HG02981 (cell line): ENCODE measurements around the gene DERA.
A peak's percentile ranks its signal among the peaks of the same experiment; 100 is the strongest.
"Not testable (repeated sequence)": the region's sequence is repeated elsewhere in the genome, so short reads cannot be mapped to it uniquely, and the experiment has no call there.

Experiments used
- ATAC-seq: cut with Tn5 transposase; IDR thresholded peaks from one replicate; pipeline ENCODE4 v1.9.1; 2021; ENCODE audit warnings: mild to moderate bottlenecking, moderate library complexity; ENCODE audit not compliant: unreplicated experiment

Gene DERA

DNA sequence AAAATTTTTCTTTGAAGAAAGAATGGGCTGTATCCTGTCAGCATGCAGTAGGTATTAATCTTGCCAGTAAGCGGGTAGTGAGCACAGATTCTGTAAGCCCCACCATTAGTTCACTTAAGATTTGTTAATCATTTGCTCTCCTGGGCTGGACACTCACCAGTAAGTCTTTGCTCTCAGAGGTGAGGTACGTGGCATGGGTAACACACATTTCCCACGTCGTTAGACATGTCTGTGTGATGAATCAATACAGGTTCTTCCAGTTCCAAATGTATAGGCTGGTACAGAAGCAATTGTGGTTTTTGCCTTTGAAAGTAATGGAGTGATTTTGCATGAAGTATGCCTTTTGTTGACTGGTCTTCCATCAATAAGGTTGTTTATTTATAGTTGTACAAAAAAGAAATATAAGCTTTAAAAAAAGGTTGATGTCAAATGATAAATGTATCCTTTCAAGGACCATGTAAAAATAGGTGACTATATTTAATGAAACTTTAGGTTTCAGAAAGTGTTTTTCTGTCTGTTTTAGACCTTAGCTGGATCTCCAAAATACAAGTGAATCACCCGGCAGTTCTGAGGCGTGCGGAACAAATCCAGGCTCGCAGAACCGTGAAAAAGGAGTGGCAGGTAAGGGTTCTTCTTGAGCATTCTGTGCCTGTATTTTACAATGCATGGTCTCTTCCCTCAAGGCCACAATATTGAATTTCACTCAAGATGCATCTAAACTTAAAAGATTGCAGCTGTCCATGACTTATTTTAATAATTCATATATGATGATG is 45.5 kb downstream of the DERA start:
- ATAC-seq: no peak

DNA sequence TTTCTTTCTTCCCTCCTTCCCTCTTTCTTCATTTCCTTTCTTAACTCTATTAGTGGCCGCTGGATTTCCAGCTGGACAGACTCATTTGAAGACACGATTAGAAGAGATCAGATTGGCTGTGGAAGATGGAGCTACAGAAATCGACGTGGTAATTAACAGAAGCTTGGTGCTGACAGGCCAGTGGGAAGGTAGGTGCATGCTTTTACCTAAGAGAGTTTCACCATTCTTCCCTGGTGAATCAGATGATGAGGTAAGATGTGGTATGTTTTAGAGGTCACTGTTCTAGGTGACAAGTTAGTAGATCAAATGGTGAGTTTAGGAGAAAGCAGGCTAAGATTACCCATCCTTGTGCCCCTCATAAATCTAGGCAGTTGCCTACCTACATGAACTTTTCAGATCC is 51.6 kb downstream of the DERA start:
- no peak for ATAC-seq

DNA sequence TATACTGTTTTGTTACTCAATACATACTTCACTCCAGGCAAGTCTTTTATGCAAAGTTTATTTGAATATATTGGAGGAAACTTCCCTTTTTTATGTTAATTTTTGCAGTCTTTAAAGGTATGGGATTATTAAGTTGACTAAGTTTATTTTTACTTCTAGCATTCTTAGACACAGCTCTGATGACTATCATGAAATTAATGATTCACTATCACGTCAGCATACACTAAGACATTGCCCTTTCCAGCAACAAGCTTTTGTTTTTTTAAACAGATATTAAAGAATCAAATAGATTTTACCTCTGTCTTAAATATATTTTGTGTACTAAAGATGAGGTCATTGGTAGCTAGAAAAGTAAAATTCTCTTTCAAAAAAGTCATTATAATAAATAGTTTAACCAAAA is 52.1 kb downstream of the DERA start:
- no peak for ATAC-seq

DNA sequence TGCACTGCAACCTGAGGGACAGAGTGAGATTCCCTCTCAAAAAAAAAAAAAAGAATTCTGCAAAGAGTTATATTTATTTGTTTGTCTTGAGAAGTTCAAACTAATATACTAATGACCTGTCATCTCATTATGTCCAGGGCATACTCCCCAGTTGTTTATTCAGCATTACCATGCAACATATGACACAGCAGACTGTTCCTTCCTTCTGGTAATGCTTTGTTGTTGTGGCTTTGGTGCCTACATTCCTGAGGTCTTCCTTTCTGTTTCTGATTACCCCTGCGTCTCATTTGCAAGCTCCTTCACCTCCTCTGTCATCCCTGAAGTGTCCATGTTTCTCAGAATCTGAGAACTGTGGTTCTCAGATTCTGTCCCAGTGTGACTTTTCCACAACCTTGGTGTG is 55.3 kb downstream of the DERA start:
- ATAC-seq: no peak

DNA sequence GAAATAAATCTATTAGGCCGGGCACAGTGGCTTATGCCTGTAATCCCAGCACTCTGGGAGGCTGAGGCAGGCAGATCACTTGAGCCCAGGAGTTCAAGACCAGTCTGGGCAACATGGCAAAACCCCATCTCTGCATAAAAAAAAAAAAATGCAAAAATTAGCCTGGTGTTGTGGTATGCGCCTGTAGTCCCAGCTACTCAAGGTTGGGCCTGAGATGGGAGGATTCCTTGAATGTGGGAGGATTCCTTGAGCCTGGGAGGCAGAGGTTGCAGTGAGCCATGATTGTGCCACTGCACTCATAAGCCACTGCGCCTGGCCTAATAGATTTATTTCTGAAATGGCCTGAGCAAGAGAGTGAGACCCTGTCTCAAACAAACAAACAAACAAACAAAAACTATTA is 55.9 kb downstream of the DERA start:
- ATAC-seq: not testable (repeated sequence)

DNA sequence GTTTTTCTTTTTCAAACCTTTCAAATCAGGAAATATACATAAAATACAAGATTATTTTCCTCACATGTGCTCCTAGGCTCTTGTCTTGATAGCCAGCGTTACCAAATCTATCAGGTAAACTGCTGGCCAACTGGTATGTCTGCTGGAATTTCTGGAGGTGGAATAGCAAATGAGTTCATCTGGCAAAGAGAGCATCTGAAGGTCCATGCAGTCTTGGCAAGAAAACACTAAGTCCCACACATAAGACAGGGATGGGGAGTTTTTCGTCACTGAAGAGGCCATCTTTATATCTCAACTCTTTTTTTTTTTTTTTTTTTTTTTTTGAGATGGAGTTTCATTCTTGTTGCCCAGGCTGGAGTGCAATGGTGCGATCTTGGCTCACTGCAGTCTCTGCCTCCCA is 60.1 kb downstream of the DERA start:
- ATAC-seq: no peak

DNA sequence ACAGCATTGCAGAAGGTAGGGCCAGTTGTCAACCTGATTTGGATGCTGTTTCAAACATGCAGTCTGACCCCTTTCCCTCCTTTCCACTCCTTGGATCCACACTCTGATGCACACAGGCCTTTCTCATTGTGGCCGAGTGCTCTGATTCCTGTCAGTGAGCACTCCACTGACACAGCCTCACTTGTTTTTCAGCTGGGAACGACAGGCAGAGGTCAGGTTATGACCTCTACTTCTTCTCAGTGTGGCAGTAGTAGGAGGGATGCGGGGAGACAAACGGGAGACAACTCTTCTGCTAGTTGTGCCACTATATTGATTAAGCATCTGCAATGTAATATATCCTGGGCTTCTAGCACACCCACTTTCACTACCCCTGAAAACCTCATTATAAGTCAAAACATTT is 61.8 kb downstream of the DERA start:
- no peak for ATAC-seq

DNA sequence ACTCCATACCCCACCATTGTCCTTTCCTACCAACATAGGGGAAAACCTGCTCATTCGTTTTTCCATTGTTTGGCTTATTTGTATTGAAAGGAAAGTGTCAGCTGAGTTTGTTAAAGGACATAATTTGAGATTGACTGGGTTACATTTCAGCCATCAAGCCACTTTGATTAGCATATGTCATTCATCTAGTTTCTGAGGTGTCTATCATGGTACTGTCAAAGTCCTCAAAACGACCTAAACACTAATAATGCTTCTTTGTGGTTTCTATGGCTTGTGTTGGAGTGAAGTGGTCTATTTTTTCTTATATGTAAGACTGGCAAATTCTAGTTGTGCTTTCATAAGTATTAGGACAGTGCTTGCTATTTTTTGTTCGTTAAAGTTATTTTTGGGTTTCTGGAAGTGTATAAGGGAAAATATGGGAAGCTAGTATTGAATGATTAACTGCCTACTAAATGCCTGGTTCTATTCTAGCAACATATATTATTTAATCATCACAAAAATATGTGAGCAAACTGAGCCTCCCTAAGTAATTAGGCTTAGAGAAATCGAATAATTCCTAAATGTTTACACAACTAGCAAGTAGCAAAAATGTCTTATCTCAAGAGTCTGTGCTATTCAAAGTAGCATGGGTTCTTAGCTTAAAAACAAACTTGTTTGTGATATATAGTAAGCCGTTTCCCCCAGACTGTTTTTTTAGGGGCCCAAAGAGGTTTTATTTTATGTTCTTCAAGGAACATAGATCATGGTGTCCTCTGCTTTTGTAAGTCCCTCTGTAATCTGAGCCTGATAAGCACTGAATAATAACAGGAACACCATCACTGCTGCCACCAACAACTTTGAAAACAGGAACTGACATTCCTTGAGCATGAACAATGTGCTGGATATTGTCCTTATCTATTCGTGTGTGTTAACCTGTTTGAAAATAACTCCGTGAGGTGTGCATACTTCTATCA is 67.1 kb downstream of the DERA start:
- peak; percentile 51 for ATAC-seq

DNA sequence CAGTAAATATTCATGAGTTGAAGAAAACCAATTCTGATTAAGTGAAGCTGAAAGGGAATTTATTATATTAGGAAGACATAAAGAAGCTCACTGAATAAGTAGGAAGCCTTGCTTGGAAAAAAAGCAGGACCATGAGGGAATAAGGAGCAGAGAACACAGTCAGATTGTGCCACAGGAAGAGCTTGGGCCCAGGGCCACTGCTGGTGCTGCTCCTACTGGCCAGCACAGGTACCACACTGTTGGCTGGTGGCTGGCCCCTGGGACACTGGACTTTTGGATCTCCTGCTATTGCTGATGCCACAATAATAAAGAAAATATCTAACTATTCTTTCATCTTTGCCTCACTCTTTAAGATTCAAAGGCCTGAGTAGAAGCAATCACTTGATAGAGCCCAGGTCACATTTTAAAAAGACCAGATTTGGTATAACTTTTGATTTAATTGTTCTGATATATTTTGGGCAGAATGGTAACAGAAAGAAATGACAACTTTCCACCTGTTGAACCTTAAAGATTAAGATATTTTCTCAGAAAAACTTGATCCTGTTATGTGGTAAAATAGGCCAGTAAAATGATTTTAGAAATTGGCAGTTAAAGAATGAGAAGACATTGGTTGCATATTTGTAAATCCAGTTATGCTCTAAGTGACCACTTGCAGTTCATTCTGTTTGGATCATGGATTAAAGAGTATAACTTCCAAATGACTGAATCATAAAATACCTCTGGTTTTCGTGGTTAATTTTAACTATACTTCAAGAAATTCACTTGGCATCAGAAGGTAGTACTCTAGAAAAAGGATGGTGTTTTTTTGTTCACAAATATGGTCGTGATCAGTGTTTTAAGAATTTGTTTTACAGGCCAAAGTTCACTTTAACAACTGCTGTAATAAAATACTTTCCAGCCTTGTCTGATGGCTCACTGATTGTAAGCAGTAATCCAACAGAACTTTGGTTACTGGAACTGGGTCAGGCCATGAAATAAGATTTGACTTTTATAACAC is 68.3 kb downstream of the DERA start:
- peak; percentile 73 for ATAC-seq

DNA sequence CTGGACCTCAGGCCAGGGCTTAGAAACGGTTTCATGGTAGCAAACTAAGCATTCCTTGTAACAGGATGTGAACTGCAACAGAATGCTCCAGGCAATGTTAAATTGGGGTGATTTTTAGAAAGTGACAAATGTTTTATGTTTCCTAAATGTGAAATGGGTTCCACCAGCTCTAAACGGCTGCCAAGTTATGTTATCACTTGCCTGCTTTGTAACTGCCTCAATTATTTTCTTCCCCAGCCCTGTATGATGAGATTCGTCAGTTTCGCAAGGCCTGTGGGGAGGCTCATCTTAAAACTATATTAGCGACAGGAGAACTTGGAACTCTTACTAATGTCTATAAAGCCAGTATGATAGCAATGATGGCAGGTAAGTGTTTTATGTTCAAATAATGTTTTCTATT is 70.9 kb downstream of the DERA start:
- no peak for ATAC-seq

DNA sequence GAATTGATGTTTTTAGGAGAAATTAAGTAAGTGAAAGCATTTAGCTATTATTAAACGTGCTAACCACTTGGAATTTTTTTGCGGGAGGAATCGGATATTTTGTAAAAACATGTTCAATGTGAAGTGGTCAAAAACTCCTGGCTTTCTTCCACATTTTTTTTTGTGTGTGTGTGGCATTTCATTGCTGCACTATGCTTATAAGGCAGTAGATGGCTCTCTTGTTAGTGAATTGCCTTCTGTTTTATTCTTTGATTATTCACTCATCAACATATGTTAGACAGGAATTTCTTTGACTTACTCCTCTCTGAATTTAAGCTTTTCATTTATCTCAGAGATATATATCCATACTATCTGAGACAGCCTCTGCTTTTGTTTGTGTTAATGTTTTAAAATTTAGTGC is 71.3 kb downstream of the DERA start:
- no peak for ATAC-seq

DNA sequence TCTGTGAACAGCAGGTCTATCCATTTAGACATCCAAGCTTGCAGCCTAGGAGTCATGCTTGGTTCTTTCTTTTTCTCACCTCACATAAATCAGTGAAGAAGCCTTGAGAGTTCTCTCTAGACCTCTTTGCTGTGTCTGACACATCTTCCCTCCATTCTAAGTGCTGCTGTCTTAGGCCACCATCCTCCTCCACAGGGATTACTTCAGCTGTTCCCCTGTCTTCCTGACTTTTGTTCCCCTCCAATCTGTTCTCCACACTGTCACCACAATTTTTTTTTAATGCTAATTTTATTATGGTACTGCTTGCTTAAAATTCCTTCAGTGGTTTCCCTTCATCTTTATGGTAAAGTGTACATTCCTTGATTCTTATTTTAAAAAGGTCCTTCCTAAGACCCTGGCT is 71.8 kb downstream of the DERA start:
- ATAC-seq: no peak

DNA sequence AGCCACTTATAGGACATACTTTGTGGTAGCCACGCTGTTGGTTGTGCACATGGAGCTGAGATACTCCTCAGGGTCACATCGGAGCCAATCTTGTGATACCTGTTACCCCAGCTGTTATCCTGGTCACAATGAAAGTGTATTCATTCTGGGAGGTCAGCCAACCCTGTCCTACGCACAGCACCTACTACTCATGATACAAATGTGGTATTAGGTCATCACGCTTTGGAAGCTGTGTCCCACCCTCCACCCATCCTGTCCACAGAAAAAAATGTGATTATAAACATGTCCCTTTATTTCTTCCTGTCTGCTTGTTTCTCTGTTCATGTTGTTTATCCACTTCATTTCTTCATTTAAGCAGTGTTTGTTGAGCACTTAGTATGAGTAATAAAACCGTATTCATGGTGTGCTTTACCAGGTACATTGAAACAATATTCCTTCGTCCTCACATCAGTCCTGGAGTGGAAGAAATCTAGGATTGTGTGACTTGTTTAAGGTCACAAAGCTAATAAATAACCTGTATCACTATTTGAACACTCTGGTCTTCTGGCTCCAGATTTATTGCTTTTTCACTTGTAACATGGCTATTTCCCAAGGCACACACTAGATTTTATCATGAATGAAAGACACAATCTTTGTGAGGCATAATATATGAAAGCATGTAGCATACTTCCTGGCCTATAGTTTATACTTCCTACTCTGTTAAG is 73.1 kb downstream of the DERA start:
- ATAC-seq: no peak

DNA sequence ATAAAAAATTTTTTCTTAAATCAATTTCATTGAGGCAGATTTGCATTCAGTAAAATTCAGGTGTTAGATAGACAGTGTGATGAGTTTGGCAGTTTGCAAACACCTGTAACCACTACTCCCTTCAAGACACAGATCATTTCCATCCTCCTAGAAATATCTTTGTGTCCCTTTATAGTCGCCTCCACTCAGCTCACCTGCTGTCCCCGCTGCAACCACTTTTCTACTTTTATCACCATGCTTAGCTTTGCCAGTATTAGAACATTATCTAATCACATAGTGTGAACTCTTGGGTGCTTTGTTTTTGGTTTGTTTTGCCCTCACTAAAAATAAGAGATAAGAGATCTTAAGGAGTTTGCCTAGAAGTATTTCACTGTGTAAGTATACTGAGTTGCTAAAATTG is 73.8 kb downstream of the DERA start:
- no peak for ATAC-seq

DNA sequence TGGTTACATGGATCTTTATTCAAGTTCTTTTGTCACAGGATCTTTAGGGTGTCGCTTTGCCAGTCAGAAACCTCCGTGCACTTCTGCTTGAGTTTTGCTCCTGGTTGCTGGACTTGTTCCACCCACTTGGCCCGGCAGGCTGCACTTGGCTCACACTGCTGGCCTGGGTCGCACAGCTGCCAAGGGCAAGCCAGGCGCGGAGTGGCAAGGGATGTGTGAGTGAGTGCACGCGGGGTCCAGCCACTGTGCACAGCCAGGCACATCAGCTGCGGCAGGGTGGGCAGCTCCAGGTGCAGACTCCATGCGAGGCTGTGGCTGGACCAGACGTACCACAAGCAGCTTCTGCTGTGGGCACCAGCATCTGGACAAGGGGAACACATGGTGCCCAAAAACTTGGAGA is 76.6 kb downstream of the DERA start:
- no peak for ATAC-seq

DNA sequence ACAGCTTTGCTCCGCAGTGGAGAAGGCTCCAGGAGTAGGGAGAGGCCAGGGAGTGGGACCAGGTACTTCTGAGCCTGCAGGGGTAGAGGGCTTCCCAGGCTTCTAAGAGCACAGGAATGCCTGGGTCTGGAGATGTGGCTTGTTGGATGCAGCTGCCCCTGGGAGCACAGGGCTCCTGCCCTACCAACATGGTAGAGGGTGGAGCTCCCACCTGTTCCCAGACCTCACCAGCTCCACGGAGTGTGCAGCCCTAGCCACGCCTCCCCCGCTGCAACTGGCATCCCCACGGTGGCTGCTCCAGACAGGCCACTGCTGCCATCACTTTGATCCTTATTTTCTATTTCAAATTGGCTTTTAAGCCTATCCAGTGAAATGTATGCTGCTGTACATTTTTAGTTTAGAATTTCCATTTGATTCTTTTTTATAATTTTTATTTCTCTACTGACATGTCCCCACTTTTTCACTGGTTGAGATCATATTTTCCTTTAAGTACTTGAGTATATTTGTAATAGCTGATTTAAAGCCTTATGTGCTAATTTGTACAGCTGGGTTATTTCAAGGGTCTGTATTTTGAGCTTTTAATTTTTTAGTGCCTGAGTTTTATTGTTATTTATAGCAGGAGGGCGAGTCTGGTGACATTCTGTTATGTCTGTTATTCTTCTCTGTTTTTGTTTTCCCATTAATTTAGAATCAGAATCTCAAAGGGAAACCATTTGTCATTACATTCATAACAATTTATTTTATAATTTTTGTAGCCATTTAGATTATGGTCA is 78.0 kb downstream of the DERA start:
- ATAC-seq: no peak

DNA sequence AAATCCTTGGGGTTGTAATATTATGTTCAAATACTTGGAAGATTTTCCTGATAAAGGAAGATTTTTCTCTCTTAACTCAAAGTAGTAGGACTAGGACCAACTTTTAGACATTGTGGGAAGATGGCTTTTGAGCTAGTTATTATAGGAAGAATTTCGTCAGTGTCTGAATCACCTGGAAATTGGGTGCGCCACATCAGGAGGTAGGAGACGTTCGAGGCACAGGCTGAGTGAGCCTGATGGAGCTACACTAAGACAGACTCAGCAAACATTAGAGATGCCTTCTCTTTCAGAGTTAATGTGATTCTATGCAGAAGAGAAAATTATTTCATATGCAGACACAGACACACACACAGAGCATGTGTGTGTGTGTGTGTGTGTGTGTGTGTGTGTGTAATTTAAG is 84.7 kb downstream of the DERA start:
- ATAC-seq: no peak

DNA sequence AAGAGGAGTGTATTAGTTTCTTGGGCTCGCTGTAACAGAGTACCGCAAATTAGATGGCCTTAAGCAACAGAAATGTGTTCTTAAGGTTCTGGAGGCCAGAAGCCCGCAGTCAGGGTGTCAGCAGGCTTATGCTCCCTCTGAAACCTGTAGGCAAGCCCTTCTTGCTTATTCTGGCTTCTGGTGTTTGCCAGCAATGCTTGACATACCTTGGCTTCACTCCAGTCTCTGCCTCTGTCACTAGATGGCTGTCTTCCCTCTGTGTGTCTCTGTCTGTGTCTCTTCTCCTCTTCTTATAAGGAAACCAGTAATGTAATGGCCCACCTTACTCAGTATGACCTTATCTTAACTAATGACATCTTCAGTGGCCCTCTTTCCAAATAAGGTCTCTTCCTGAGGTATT is 85.1 kb downstream of the DERA start:
- ATAC-seq: no peak

DNA sequence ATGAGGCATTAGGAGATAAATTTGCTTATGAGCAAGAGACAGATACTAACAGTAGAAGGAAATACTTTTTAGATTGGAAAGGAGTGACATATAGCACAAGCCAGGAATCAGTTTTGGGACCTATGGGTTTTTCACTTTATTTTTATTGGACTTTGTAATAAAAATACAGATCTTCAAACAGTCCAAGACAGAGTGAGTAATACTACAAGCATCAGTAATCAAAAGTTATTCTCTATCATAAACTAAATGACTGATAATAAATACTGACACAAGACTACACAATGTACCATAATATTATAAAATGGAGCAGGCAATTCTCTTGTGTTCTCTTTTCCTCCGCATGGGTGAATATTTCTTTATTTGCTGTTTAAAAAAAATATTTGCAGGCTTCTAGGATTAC is 85.8 kb downstream of the DERA start:
- no peak for ATAC-seq

DNA sequence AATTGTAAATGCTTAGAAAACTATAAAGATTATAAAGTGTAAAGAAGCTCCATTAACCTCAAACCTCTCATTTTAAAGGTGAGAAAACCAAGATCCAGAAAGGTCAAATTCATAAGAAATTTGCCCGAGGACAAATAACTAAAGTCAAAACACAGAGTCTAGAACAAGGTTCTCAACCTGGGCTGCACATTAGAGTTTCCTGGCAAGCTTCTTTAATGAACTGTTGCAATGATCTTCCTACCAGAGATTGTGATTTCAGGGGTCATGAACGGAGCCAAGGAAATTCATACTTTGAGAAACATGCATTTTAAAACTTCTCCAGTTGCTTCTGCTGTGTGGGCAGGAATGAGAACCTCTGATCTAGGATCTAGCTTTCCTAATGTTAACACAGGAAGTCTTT is 86.8 kb downstream of the DERA start:
- ATAC-seq: no peak
